Body of pancreas (tissue), 4 donors: Measurements from ENCODE around the gene LIPH. TPM values are rescaled to one million over a fixed set of nuclear protein-coding genes. Genes with fewer than 3 reads are reported as not detected.

Source experiments
- ATAC-seq: fragments of 150-250 bp; one replicate; pipeline ENCODE4 v1.9.1; 2016
- DNase-seq, 4 donors: peaks; one replicate each; pipeline ENCODE4 v3.0.0-alpha.2; 2019
- H3K27ac ChIP-seq, 4 donors: fragments of 200-600 bp; sonication (generic); 1 replicate in 3 of 4; 2 replicates in 1 of 4; pipeline versions ENCODE4 v1.5.1 to v1.6.1; 2016 to 2019; ENCODE audit warnings: mild to moderate bottlenecking in 1 of 4, mixed read lengths in 1 of 4, moderate library complexity in 1 of 4
- H3K27me3 ChIP-seq, 2 donors: fragments of 200-600 bp; sonication (generic); one replicate each; pipeline ENCODE4 v1.6.0; 2016; ENCODE audit warnings: mild to moderate bottlenecking in 1 of 2
- H3K36me3 ChIP-seq, 2 donors: fragments of 200-600 bp; sonication (generic); replicated peaks in 1 of 2; 2 replicates each; pipeline ENCODE4 v1.5.1; 2016; ENCODE audit warnings: low read depth in 2 of 2; ENCODE audit not compliant: insufficient read depth in 1 of 2
- H3K4me1 ChIP-seq: fragments of 200-600 bp; sonication (generic); one replicate; pipeline ENCODE4 v1.6.0; 2016
- H3K4me3 ChIP-seq, 2 donors: fragments of 200-600 bp; sonication (generic); 1 replicate in 1 of 2; 2 replicates in 1 of 2; pipeline ENCODE4 v1.5.1; 2016 to 2019
- H3K9me3 ChIP-seq, 3 donors: fragments of 200-600 bp; sonication (generic); 1 replicate in 2 of 3; 2 replicates in 1 of 3; pipeline ENCODE4 v1.5.1; 2016
- CTCF ChIP-seq, 7 experiments: fragments of 450-650 bp in 4 of 7; fragments of 200-600 bp in 3 of 7; sonication (generic) in 3 of 7; IDR thresholded peaks; one replicate each; pipeline ENCODE4 v1.5.1; 2016 to 2019; ENCODE audit warnings: antibody characterized with exemption in 7 of 7
- POLR2A ChIP-seq, 3 donors: fragments of 450-650 bp; IDR thresholded peaks; one replicate each; pipeline ENCODE4 v1.6.1; 2016; ENCODE audit warnings: antibody characterized with exemption in 3 of 3, mild to moderate bottlenecking in 2 of 3
- WGBS, 2 donors: methylation state at CpG; one replicate each; pipeline ENCODE4 v1.1.5; 2017; 5-methylcytosine and 5-hydroxymethylcytosine counted together
- intact Hi-C: fragments of 100-400 bp; cut with DNase I; formaldehyde crosslinking; loops from one replicate; pipeline ENCODE4 v1.15.1; 2023
- total RNA-seq, 2 donors: library from RNA; depleted of rRNA; stranded (reverse); fragments of >200 nt; gene quantifications; one replicate each; pipeline ENCODE4 v1.1.0, GENCODE V29; 2016

Gene LIPH
- total RNA-seq, 2 donors from 2014 or later: 10.9 to 14.8 TPM

DNA sequence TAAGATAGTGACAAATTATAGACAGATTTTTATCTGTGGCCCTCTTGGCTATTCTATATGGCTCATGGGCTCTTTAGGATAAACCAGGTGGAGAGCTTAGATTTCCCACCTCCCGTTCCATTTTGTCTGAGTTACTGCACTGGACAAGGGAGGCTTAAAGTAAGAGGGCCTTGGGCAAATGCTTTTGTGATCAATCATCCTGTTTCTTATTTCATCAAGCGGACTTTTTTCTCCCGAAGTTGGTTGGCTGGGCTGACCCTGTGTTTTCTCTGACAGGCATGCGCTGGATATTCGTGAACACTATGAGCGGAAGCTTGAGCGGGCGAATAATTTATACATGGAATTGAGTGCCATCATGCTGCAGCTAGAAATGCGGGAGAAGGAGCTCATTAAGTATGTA is 86.9 kb downstream of the LIPH start:
- no peak for ATAC-seq
- H3K4me3 ChIP-seq: no peak overlapping the region
- TF ChIP-seq POLR2A (IDR thresholded peaks at IDR 0.05) (no peak), CTCF (IDR thresholded peaks at IDR 0.05) (no peak)
- 90 to 91% methylated on average over 9 of the region's 9 CpGs for WGBS, 2 donors
- no peaks in the 10 kb centered on the region for H3K27me3 ChIP-seq
- H3K4me1 ChIP-seq: no peaks in the 10 kb centered on the region
- H3K36me3 ChIP-seq: peaks cover 7 to 34% of the 10 kb centered on the region in 2 donors
- intact Hi-C loops: no loop called here
- DNase-seq: no peak
- no peak overlapping the region for H3K27ac ChIP-seq
- no peaks in the 10 kb centered on the region for H3K9me3 ChIP-seq

DNA sequence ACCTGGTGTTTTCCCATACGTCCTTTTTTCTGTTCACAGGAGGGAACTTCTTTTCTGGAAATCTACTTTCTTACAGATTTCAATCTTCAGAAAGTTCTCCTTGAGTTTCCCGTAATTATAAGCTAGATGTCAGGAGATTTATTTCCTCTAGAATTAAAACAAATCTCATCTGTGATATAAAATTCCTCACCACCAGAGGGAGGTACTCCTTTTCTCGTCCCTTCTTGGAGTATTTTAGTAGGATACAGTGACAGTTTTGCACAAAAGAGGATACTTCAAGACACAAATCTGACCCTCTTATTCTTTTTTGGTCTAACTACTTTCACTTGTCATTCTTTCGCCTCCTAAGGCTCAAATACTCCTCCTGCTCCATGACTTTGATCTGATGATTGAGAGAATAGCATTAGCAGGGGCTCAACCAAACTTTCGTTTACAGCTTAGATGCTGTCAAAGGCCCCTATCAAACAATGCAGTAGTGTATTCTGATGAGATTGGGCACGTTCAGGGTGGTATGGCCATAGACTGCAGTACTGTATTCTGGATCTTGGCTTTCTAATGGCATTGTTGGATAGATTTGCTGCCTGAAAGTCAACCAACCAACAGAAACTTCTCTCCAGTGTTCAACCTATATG is 91.6 kb downstream of the LIPH start:
- TF ChIP-seq POLR2A (IDR thresholded peaks at IDR 0.05): no peak
- peak in 3 of 7 experiments; percentile 14 to 24 (median 21) for TF ChIP-seq CTCF (IDR thresholded peaks at IDR 0.05)
- no peaks in the 10 kb centered on the region for H3K4me1 ChIP-seq
- H3K36me3 ChIP-seq: peaks cover 0 to 23% of the 10 kb centered on the region in 2 donors
- intact Hi-C loops: no loop called here
- H3K27me3 ChIP-seq: no peaks in the 10 kb centered on the region
- H3K27ac ChIP-seq: no peak overlapping the region
- DNase-seq (no peak), ATAC-seq (no peak)
- no peak overlapping the region for H3K4me3 ChIP-seq
- no peaks in the 10 kb centered on the region for H3K9me3 ChIP-seq
- WGBS, 2 donors: 81 to 87% methylated on average over 6 of the region's 6 CpGs

- Histone ChIP-seq H3K9me3 (no peaks in the 10 kb centered on the region), H3K36me3 (peaks cover 0 to 18% of the 10 kb centered on the region in 2 donors), H3K4me3 (no peak overlapping the region), H3K27ac (no peak overlapping the region), H3K4me1 (no peaks in the 10 kb centered on the region), H3K27me3 (no peaks in the 10 kb centered on the region)
- TF ChIP-seq POLR2A (IDR thresholded peaks at IDR 0.05) (no peak), CTCF (IDR thresholded peaks at IDR 0.05) (no peak)
- 74 to 79% methylated on average over 5 of the region's 5 CpGs for WGBS, 2 donors
- intact Hi-C loops: no loop called here
- DNase-seq (no peak), ATAC-seq (no peak)
Observed at GRCh38 chr3:185460309-185460708, 92.1 kb downstream of the LIPH start.

DNA sequence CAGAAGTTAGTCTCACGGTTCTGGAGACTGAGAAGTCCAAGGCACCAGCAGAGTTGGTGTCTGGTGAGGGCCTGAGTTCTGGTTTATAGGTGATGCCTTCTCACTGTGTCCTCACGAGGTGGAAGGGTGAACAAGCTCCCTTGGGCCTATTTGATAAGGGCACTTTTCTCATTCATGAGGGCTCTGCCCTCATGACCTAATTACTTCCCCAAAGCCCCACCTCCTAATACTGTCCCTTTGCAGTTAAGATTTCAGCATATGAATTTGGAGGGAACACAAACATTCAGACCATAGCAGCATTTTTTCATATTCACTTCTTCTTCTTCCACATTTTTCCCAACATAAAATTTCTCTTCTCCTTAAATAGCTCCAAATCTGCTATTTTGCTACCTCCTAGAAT is 95.0 kb downstream of the LIPH start:
- H3K27ac ChIP-seq: no peak overlapping the region
- DNase-seq (no peak), ATAC-seq (no peak)
- H3K9me3 ChIP-seq: no peaks in the 10 kb centered on the region
- no peak overlapping the region for H3K4me3 ChIP-seq
- H3K4me1 ChIP-seq: no peaks in the 10 kb centered on the region
- intact Hi-C loops: no loop called here
- WGBS, 2 donors: 88 to 90% methylated on average over 2 of the region's 2 CpGs
- peaks cover 0 to 12% of the 10 kb centered on the region in 2 donors for H3K36me3 ChIP-seq
- no peak for TF ChIP-seq CTCF (IDR thresholded peaks at IDR 0.05)
- TF ChIP-seq POLR2A (IDR thresholded peaks at IDR 0.05): no peak
- no peaks in the 10 kb centered on the region for H3K27me3 ChIP-seq

Other genes with a start within 250 kb of the LIPH start
- gene MAP3K13, start 189.5 kb downstream of the LIPH start, total RNA-seq: 10 to 100 TPM; 20.0 to 27.4 TPM
- 1 to 10 TPM; 7.6 to 9.3 TPM for gene TMEM41A, start 53.6 kb downstream of the LIPH start, total RNA-seq
- 1 to 10 TPM; 4.6 to 6.7 TPM for gene SENP2, start 33.7 kb upstream of the LIPH start, total RNA-seq